Measurements from ENCODE around the gene B4GALT4.

GRCh38 chr3:119240101-119240590, 532 bp downstream of the B4GALT4 start:
- TF ChIP-seq CTCF (IDR thresholded peaks at IDR 0.05) (no peak), ZFX (IDR thresholded peaks at IDR 0.05; ENCODE audit: borderline replicate concordance) (no peak)

Measured in 22Rv1 (cell line).